ENCODE data around the gene ACTR8.
"Not testable (repeated sequence)": the region's sequence is repeated elsewhere in the genome, so short reads cannot be mapped to it uniquely, and the experiment has no call there.

ACTR8 gene
- total RNA-seq, result 25.3 to 57.8 reads per million in 2 donors

- peak; percentile 83 for DNase-seq
Measured at GRCh38 chr3:53881691-53882593, at the start of gene ACTR8. TSS of gene ACTR8 (minus strand) at chr3:53882152. CDS start at chr3:53882101, 51 bp downstream.

GRCh38 chr3:53927208-53927872, 45.4 kb upstream of the ACTR8 start:
- not testable (repeated sequence) for DNase-seq

DNA sequence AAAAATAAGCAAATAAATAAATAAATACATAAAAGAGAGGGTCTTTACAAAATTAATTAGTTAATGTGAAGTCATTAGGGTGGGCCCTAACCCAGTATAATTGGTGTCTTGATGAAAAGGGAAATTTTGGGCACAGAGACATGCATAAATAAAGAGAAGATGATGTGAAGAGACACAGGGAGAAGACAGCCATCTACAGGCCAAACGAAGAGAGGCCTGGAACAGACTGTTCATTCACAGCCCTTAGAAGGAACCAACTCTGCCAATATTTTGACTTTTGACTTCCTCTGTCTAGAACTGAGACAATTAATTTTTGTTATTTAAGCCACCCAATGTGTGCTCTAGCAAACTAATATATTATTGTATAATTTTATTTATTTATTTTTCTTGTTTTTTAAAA, 39.3 kb upstream of the ACTR8 start:
- DNase-seq, result no peak

DNA sequence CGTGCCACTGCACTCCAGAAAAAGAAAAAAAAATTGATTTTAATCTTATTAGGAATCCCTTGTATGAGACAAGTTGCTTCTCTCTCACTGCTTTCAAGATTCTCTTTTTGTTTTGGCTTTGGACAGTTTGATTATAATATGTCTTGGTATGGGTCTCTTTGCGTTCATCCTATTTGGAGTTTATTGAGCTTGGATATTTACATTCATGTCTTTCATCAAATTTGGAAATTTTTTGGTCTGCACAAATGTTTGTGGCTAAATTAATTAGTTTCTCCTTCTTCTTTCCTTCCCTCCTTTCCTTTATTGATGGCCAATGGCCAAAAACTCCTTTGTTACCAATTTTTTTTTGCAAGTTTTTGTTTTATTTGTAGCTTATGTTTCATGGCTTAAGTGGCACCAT, 37.8 kb upstream of the ACTR8 start:
- DNase-seq, result no peak

DNA sequence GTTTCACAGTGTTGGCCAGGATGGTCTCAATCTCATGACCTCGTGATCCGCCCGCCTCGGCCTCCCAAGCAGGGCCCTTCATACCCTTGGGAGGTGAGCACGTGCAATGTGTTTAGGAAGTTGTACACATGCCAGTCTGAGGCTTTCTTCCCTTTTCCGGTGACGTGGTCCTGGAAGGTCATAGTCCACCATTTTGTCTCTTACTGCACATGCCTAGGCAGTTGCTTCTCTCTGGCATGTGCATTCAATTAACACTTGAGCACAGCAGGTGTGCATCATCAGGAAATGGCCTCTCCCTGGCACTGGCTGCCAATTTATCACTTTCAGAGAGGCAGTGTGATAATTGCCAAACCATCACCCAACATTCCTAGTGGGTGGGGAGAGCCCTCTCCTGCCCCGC, 31.4 kb upstream of the ACTR8 start:
- no peak for DNase-seq

DNA sequence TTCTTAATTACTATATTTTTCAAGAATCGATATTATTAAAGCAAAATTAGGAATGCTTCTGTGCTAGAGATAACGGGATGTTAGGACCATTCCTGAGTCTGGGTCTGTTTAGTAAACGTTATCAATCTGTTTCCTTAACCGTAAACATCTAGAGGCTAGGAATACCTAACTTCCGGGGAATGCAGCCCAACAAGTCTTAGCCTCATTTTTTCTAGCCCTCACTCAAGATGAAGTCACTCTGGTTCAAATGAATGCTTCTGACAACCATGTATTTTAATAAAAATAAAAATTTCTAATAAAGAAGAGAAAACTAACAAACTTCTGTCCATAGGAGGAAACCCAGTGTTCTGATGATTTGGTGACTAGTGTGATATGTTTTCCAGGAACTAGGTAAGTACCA, 20.8 kb upstream of the ACTR8 start:
- DNase-seq, result no peak

DNA sequence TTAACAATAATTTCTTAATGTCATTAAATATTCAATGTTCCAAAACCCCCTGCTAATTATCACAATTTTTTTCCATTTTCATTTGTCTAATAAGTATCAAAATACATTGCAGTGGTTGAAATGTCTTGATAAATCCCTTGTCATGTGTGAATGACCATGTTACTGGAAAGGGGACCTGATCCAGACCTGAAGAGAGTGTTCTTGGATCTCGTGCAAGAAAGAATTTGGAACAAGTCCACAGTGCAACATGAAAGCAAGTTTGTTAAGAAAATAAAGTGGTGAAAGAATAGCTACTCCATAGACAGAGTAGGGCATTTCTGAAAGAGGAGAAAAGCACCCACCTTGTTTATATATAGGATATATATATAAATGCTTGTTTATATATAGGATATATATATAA, 20.1 kb upstream of the ACTR8 start:
- no peak for DNase-seq

- DNase-seq, result no peak
Measured at GRCh38 chr3:53900666-53901331, 18.8 kb upstream of the ACTR8 start.

GRCh38 chr3:53899750-53900149, 17.8 kb upstream of the ACTR8 start:
- DNase-seq, result no peak

- DNase-seq, result no peak
Measured at GRCh38 chr3:53892286-53892637, 10.3 kb upstream of the ACTR8 start.

- peak; percentile 93 for DNase-seq
Measured at GRCh38 chr3:53891497-53892285, 9.7 kb upstream of the ACTR8 start, which contains the start of gene SELENOK. TSS of gene SELENOK (minus strand) at chr3:53891859.

- peak; percentile 52 for DNase-seq
Measured at GRCh38 chr3:53890726-53891475, 8.9 kb upstream of the ACTR8 start.

DNA sequence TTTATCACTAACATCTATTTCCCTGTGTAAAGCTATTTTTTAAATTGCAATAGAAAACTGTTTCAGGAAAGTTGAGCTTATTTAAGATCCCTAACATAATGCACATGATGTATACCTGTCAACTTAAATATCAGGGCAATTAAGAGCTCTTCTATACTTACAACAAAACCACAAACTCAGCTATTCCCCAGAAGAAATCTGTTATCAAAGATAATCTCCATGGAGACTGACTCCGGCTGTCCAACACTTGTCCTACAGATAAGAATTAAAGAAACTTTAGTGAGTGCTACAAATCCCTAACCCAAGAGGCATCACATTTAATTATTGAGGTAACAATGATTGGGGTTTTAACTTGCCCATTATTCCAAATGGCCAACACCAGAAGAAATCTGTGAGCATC, 6.3 kb upstream of the ACTR8 start:
- no peak for DNase-seq

DNA sequence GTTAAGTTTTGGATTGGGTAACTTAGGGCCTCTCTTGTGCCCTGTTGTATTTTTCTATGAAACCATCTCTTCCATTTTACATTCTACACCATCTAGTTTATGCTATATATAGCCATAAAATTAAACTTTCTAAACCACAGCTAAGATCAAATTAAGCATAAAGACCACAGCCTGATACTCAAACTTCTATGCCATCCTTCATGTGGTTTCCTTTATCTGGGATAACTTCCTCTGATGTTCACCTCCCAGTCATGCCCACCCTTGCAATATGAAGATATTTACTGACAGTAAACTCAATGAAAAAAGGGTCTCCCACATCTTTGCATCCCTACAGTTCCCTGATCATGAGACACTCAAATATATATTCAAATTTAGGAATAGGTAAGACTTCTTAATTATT, 5.5 kb upstream of the ACTR8 start:
- DNase-seq, result no peak

GRCh38 chr3:53885239-53885638, 3.3 kb upstream of the ACTR8 start:
- DNase-seq, result no peak

- no peak for DNase-seq
Measured at GRCh38 chr3:53884623-53885022, 2.7 kb upstream of the ACTR8 start.

- DNase-seq, result no peak
Measured at GRCh38 chr3:53883008-53883407, 1.1 kb upstream of the ACTR8 start.

DNA sequence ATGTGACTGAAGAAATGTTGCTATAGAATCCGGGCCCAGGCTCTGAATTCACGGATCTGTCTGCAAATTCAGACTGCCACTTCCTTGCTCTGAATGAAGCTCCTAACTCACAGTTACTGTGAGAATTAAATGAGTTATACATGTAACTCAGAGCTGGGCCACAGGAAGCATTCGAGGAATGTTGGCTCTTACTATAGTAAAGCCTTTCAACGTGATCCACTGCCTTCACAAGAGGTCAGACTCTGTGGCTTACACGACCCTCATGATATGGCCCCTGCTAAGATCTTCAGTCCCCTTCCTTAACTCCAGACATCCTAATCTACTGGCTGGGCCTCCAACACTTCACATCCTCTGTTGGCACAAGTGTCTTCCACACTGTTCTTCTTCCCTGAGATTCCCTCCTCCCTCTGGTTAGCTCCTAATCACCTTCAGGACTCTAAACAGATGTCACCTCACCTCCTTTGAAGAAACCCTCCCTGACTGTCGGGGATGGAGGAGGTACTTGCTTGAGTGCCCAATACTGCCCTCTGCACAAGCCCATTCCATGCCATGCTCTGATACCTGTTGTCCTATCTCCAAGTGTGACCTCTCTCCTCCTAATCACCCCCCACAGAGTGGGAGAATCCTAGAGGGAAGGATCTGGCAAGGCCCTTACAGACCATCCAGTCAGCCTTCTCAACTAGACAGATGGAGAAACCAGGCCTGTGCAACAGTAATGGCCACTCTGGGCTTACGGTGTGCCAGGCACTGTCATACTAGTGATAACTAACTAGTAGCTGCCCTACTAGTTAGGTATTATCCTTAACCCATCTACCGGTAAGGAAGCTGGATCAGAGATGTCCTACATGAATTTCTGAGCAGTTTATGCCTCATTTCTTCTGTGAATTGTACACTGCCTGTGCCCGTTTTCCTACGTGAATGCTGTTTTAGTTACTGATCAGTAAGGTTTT, 1.3 kb downstream of the ACTR8 start:
- DNase-seq, result no peak

- DNase-seq, result no peak
Measured at GRCh38 chr3:53865732-53866499, 16.0 kb downstream of the ACTR8 start.

DNA sequence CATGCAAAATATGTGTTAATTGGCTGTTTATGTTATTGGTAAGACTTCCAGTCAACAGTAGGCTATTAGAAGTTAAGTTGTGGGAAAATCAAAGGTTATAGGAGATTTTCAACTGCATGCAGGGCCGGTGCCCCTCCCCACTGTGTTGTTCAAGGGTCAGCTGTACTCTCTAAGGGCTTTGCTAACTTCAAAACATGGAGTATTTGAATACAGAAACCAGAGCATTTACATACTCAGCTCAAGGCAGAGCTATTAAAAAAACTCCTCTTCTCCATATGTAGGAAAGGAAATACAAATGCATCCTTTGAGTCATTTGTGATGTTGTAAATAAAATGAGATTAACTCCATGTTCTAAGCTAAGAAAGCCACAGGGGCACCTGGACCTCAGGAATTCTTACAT, 18.8 kb downstream of the ACTR8 start:
- DNase-seq, result no peak

Measured in T-helper 9 cell (primary cell).